HepG2 (cell line): Measurements from ENCODE around the gene ATP1B2. TPM values are rescaled to one million over a fixed set of nuclear protein-coding genes. Genes with fewer than 3 reads are reported as not detected.

Experiments used
- ARNT2 ChIP-seq: sonication (generic); formaldehyde crosslinking; IDR thresholded peaks from 2 replicates; pipeline ENCODE4 v1.8.0; 2022; ENCODE audit warnings: mild to moderate bottlenecking, low read depth, missing genetic modification reagents, moderate library complexity
- ATAD3A ChIP-seq: sonication (generic); formaldehyde crosslinking; IDR thresholded peaks from 2 replicates; pipeline ENCODE4 v1.4.0; 2020; ENCODE audit warnings: missing genetic modification reagents
- DNMT1 ChIP-seq: sonication (generic); formaldehyde crosslinking; IDR thresholded peaks from 2 replicates; pipeline ENCODE4 v1.5.1; 2020; ENCODE audit warnings: mild to moderate bottlenecking, missing genetic modification reagents
- HCFC1 ChIP-seq: fragments of 150-350 bp; IDR thresholded peaks from 2 replicates; pipeline ENCODE4 v1.6.1; 2014; ENCODE audit warnings: low read depth, low read length
- NFIC ChIP-seq: IDR thresholded peaks from 2 replicates; pipeline ENCODE4 v1.6.1; 2012; ENCODE audit warnings: mild to moderate bottlenecking, low read length, inconsistent platforms
- NFKB2 ChIP-seq: sonication (generic); formaldehyde crosslinking; IDR thresholded peaks from 2 replicates; pipeline ENCODE4 v1.4.0; 2020; ENCODE audit warnings: missing genetic modification reagents, borderline replicate concordance
- NR2F1 ChIP-seq, 2 experiments: fragments of 450-650 bp in 1 of 2; formaldehyde crosslinking in 1 of 2; IDR thresholded peaks; 2 replicates each; pipeline versions ENCODE4 v1.5.0 to v1.6.1; 2016 to 2020; ENCODE audit warnings: mild to moderate bottlenecking in 1 of 2, missing compliant biosample characterization in 1 of 2, missing genetic modification reagents in 1 of 2, moderate library complexity in 1 of 2
- PAXIP1 ChIP-seq: sonication (generic); formaldehyde crosslinking; conservative IDR thresholded peaks from 2 replicates; pipeline ENCODE4 v1.4.0; 2020; ENCODE audit warnings: mild to moderate bottlenecking, missing genetic modification reagents, moderate library complexity
- STAG1 ChIP-seq: sonication (generic); formaldehyde crosslinking; IDR thresholded peaks from 2 replicates; pipeline ENCODE4 v1.4.0; 2020; ENCODE audit warnings: missing genetic modification reagents
- THAP11 ChIP-seq: IDR thresholded peaks from 2 replicates; pipeline ENCODE4 v1.6.1; 2016; ENCODE audit warnings: missing biosample characterization, missing genetic modification reagents
- ZFX ChIP-seq: sonication (generic); formaldehyde crosslinking; IDR thresholded peaks from 2 replicates; pipeline ENCODE4 v1.4.0; 2020; ENCODE audit warnings: mild to moderate bottlenecking, low read depth, missing genetic modification reagents, moderate library complexity
- ZNF235 ChIP-seq: sonication (generic); formaldehyde crosslinking; IDR thresholded peaks from 2 replicates; pipeline ENCODE4 v1.8.1; 2023; ENCODE audit warnings: mild to moderate bottlenecking, missing genetic modification reagents, borderline replicate concordance
- ZNF296 ChIP-seq: sonication (generic); formaldehyde crosslinking; conservative IDR thresholded peaks from 2 replicates; pipeline ENCODE4 v1.5.0; 2020; ENCODE audit warnings: mild to moderate bottlenecking, missing genetic modification reagents
- ZNF547 ChIP-seq: sonication (generic); formaldehyde crosslinking; IDR thresholded peaks from 2 replicates; pipeline ENCODE4 v1.5.1; 2020; ENCODE audit warnings: mild to moderate bottlenecking, missing genetic modification reagents
- ZNF747 ChIP-seq: sonication (generic); formaldehyde crosslinking; IDR thresholded peaks from 2 replicates; pipeline ENCODE4 v1.8.1; 2023; ENCODE audit warnings: missing genetic modification reagents, mild to moderate bottlenecking, borderline replicate concordance
- polyA plus RNA-seq, 8 experiments: library from polyadenylated mRNA; depleted of rRNA in 3 of 8; stranded (reverse) in 7 of 8; unstranded in 1 of 8; fragments of >200 nt; fragmentation: Illumina TruSeq in 4 of 8; extraction: Trizol in 4 of 8; gene quantifications; 2 replicates each; pipeline versions ENCODE4 v1.2.1 to v1.2.3, GENCODE V29; 2011 to 2016; ENCODE audit warnings: low read depth in 4 of 8, missing spikeins in 1 of 8, mixed read lengths in 1 of 8; ENCODE audit not compliant: insufficient read depth in 1 of 8
- total RNA-seq, 5 experiments: library from RNA; depleted of rRNA; stranded (reverse); fragments of >200 nt; fragmentation: Illumina TruSeq; extraction: Trizol; gene quantifications; 2 replicates each; pipeline ENCODE4 v1.2.3, GENCODE V29; 2016; ENCODE audit warnings: low read depth in 1 of 5
- TF ChIP-seq, protein P1 (sequence below): IDR thresholded peaks from 2 replicates; pipeline ENCODE4 v1.6.1; 2012; ENCODE audit warnings: low read length, improper control_type of control experiment
- TF ChIP-seq, protein P2 (sequence below): IDR thresholded peaks from 2 replicates; pipeline ENCODE4 v1.6.1; 2018; ENCODE audit warnings: missing genetic modification reagents, mild to moderate bottlenecking, missing compliant biosample characterization
- TF ChIP-seq, protein P3 (sequence below): sonication (generic); formaldehyde crosslinking; IDR thresholded peaks from 2 replicates; pipeline ENCODE4 v1.5.0; 2020; ENCODE audit warnings: mild to moderate bottlenecking, missing genetic modification reagents, moderate library complexity

The ATP1B2 gene
- total and polyA plus RNA-seq, 2 of the 13 experiments (the other 11 are each of a cell fraction or from before 2014, with no cell fraction given) = not detected

- TF ChIP-seq DNMT1 (CRISPR knock-in tag) = 0 out of 2 replicates have a peak, but pooled peaks have one; percentile 31
- peak; percentile 27; the same call in 1 of the 2 replicates for TF ChIP-seq HCFC1
- 0 out of 2 replicates have a peak, but pooled peaks have one; percentile 38 for TF ChIP-seq ZNF747 (CRISPR knock-in tag)
- 0 out of 2 replicates have a peak, but pooled peaks have one; percentile 41 for TF ChIP-seq ZNF235 (CRISPR knock-in tag)
- peak; percentile 64 for TF ChIP-seq THAP11 (CRISPR knock-in tag)
- no peak for TF ChIP-seq ZNF296 (CRISPR knock-in tag)
- TF ChIP-seq, protein P1, sequence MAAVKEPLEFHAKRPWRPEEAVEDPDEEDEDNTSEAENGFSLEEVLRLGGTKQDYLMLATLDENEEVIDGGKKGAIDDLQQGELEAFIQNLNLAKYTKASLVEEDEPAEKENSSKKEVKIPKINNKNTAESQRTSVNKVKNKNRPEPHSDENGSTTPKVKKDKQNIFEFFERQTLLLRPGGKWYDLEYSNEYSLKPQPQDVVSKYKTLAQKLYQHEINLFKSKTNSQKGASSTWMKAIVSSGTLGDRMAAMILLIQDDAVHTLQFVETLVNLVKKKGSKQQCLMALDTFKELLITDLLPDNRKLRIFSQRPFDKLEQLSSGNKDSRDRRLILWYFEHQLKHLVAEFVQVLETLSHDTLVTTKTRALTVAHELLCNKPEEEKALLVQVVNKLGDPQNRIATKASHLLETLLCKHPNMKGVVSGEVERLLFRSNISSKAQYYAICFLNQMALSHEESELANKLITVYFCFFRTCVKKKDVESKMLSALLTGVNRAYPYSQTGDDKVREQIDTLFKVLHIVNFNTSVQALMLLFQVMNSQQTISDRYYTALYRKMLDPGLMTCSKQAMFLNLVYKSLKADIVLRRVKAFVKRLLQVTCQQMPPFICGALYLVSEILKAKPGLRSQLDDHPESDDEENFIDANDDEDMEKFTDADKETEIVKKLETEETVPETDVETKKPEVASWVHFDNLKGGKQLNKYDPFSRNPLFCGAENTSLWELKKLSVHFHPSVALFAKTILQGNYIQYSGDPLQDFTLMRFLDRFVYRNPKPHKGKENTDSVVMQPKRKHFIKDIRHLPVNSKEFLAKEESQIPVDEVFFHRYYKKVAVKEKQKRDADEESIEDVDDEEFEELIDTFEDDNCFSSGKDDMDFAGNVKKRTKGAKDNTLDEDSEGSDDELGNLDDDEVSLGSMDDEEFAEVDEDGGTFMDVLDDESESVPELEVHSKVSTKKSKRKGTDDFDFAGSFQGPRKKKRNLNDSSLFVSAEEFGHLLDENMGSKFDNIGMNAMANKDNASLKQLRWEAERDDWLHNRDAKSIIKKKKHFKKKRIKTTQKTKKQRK = no peak
- no peak for TF ChIP-seq ATAD3A (CRISPR knock-in tag)
- TF ChIP-seq NFKB2 (CRISPR knock-in tag) = peak; percentile 24; the same call in 1 of the 2 replicates
- TF ChIP-seq, protein P2, sequence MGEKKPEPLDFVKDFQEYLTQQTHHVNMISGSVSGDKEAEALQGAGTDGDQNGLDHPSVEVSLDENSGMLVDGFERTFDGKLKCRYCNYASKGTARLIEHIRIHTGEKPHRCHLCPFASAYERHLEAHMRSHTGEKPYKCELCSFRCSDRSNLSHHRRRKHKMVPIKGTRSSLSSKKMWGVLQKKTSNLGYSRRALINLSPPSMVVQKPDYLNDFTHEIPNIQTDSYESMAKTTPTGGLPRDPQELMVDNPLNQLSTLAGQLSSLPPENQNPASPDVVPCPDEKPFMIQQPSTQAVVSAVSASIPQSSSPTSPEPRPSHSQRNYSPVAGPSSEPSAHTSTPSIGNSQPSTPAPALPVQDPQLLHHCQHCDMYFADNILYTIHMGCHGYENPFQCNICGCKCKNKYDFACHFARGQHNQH (CRISPR knock-in tag) = 0 out of 2 replicates have a peak, but pooled peaks have one; percentile 51
- 0 out of 4 replicates have a peak, but pooled peaks of 1 of the 2 experiments have one; percentile 23 for TF ChIP-seq NR2F1 (CRISPR knock-in tag; IDR thresholded peaks at IDR 0.05)
- 0 out of 2 replicates have a peak, but pooled peaks have one; percentile 69 for TF ChIP-seq ZNF547 (CRISPR knock-in tag)
- TF ChIP-seq STAG1 (CRISPR knock-in tag) = 0 out of 2 replicates have a peak, but pooled peaks have one; percentile 10
- peak; percentile 35; the same call in 1 of the 2 replicates for TF ChIP-seq PAXIP1
- no peak for TF ChIP-seq NFIC
- TF ChIP-seq ZFX (CRISPR knock-in tag) = peak; percentile 65
- TF ChIP-seq, protein P3, sequence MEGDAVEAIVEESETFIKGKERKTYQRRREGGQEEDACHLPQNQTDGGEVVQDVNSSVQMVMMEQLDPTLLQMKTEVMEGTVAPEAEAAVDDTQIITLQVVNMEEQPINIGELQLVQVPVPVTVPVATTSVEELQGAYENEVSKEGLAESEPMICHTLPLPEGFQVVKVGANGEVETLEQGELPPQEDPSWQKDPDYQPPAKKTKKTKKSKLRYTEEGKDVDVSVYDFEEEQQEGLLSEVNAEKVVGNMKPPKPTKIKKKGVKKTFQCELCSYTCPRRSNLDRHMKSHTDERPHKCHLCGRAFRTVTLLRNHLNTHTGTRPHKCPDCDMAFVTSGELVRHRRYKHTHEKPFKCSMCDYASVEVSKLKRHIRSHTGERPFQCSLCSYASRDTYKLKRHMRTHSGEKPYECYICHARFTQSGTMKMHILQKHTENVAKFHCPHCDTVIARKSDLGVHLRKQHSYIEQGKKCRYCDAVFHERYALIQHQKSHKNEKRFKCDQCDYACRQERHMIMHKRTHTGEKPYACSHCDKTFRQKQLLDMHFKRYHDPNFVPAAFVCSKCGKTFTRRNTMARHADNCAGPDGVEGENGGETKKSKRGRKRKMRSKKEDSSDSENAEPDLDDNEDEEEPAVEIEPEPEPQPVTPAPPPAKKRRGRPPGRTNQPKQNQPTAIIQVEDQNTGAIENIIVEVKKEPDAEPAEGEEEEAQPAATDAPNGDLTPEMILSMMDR (CRISPR knock-in tag) = peak; percentile 80
- 0 out of 2 replicates have a peak, but pooled peaks have one; percentile 69 for TF ChIP-seq ARNT2
These were observed 36.1 kb upstream of the ATP1B2 start, which contains the start of gene FXR2 (continued) for GRCh38 chr17:7614425-7615264.
